ENCODE results near the gene TRPM2.

DNA sequence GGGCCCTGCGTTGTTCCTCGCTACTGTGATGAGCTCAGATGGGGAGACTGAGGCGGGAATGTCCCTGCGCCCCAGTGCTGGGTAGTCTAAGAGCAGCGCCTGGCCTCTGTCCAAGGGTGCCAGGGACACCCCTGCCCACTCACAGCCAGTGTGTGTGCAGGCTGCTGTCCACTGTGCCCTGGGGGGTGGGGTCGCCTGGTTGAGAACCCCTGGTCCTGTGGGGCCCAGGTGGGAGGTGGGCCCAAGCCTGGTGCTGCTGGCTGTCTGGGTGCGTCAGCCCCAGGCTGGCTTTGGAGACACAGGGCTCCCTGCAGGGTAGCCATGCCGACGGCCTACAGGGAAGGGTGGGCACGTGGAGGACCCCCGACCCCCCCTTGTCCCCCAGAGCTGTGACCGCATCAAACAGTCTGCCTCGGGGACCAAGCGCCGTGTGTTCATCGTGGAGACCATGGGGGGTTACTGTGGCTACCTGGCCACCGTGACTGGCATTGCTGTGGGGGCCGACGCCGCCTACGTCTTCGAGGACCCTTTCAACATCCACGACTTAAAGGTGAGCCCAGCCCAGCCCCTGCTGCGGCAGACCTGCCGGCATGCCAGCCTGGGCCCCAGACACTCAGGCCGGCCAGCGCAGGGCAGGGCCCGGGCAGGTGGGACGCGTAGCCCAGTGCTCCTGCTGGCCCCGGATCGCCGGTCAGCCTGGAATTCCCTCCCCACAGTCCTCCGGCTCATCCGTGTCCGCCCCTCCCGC, 29.1 kb upstream of the TRPM2 start:
- no peak for TF ChIP-seq MYC (IDR thresholded peaks at IDR 0.05; ENCODE audit: low read depth, low read length)
- TF ChIP-seq, protein P1, sequence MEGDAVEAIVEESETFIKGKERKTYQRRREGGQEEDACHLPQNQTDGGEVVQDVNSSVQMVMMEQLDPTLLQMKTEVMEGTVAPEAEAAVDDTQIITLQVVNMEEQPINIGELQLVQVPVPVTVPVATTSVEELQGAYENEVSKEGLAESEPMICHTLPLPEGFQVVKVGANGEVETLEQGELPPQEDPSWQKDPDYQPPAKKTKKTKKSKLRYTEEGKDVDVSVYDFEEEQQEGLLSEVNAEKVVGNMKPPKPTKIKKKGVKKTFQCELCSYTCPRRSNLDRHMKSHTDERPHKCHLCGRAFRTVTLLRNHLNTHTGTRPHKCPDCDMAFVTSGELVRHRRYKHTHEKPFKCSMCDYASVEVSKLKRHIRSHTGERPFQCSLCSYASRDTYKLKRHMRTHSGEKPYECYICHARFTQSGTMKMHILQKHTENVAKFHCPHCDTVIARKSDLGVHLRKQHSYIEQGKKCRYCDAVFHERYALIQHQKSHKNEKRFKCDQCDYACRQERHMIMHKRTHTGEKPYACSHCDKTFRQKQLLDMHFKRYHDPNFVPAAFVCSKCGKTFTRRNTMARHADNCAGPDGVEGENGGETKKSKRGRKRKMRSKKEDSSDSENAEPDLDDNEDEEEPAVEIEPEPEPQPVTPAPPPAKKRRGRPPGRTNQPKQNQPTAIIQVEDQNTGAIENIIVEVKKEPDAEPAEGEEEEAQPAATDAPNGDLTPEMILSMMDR (IDR thresholded peaks at IDR 0.05; ENCODE audit: low read depth, low read length): no peak

Measured in NB4 (cell line).